DOHH2 (cell line): ENCODE data around the gene GOSR2.

Experiments used
- EZH2phosphoT487 ChIP-seq: fragments of 200-600 bp; sonication (generic); IDR thresholded peaks from 2 replicates; pipeline ENCODE4 v1.6.1; 2017; ENCODE audit warnings: borderline replicate concordance, mild to moderate bottlenecking, antibody characterized with exemption, low read length, moderate library complexity, mixed read lengths
- TF ChIP-seq, protein P1 (sequence below): fragments of 200-600 bp; sonication (generic); IDR thresholded peaks from one replicate; pipeline ENCODE4 v1.5.1; 2014; ENCODE audit warnings: antibody characterized with exemption, mild to moderate bottlenecking, low read depth, low read length; ENCODE audit not compliant: poor library complexity, severe bottlenecking

DNA sequence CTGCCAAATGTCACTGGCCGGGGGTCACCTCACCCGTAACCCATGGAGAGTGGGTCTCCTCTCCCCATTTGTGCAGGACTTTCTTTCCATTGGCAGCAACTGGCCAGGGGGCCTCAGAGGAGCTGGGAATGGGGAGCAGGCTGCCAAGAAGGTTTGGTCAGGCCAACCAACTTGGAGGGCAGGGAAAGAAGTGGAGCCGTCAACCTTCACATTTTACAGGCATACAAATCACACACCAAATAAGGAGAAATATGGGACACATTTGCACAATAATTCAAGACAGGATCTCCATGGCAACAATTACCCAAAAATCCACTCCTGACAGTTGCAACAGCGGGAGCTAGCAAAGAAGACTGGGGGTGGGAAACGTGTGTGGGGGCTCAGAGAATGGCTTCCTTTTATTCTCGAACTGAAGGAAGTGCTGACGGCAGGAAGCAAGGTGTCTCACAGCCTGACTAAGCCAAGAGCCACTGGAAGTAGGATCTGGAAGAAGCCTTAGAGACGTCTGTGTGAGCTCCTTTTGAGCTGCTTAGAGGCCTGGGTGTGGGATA, 35.2 kb downstream of the GOSR2 start:
- TF ChIP-seq, protein P1, sequence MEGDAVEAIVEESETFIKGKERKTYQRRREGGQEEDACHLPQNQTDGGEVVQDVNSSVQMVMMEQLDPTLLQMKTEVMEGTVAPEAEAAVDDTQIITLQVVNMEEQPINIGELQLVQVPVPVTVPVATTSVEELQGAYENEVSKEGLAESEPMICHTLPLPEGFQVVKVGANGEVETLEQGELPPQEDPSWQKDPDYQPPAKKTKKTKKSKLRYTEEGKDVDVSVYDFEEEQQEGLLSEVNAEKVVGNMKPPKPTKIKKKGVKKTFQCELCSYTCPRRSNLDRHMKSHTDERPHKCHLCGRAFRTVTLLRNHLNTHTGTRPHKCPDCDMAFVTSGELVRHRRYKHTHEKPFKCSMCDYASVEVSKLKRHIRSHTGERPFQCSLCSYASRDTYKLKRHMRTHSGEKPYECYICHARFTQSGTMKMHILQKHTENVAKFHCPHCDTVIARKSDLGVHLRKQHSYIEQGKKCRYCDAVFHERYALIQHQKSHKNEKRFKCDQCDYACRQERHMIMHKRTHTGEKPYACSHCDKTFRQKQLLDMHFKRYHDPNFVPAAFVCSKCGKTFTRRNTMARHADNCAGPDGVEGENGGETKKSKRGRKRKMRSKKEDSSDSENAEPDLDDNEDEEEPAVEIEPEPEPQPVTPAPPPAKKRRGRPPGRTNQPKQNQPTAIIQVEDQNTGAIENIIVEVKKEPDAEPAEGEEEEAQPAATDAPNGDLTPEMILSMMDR = no peak
- TF ChIP-seq EZH2phosphoT487 = no peak
